ENCODE results near the gene IL23R.
"Not testable (repeated sequence)": the region's sequence is repeated elsewhere in the genome, so short reads cannot be mapped to it uniquely, and the experiment has no call there.

IL23R gene

GRCh38 chr1:67194209-67194863 lies 28.1 kb downstream of the IL23R start:
- no peak for TF ChIP-seq CTCF (IDR thresholded peaks at IDR 0.05; ENCODE audit: borderline replicate concordance, control extremely low read depth, extremely low read depth, insufficient read depth, missing control alignments)
- in situ Hi-C loops (cut with MboI; ENCODE audit: low sequenced_read_pairs, unreplicated experiment): no loop called here
- peak; percentile 34 for DNase-seq (ENCODE audit: low spot score)

- no peak for TF ChIP-seq CTCF (IDR thresholded peaks at IDR 0.05; ENCODE audit: borderline replicate concordance, control extremely low read depth, extremely low read depth, insufficient read depth, missing control alignments)
- no peak for DNase-seq (ENCODE audit: low spot score)
- in situ Hi-C loops (cut with MboI; ENCODE audit: low sequenced_read_pairs, unreplicated experiment): loop anchor here (10.0 kb wide), 1 partner anchor 206 kb away; no protein-coding TSS in a partner anchor
Observed at GRCh38 chr1:67200755-67201154, 34.5 kb downstream of the IL23R start.

GRCh38 chr1:67201891-67202290 lies 35.6 kb downstream of the IL23R start:
- no peak for TF ChIP-seq CTCF (IDR thresholded peaks at IDR 0.05; ENCODE audit: borderline replicate concordance, control extremely low read depth, extremely low read depth, insufficient read depth, missing control alignments)
- DNase-seq (ENCODE audit: low spot score): no peak
- in situ Hi-C loops (cut with MboI; ENCODE audit: low sequenced_read_pairs, unreplicated experiment): loop anchor here (10.0 kb wide), 1 partner anchor 207 kb away; no protein-coding TSS in a partner anchor

- in situ Hi-C loops (cut with MboI; ENCODE audit: low sequenced_read_pairs, unreplicated experiment): loop anchor here (10.0 kb wide), 1 partner anchor 210 kb away; no protein-coding TSS in a partner anchor
- DNase-seq (ENCODE audit: low spot score): no peak
Observed at GRCh38 chr1:67204298-67204980, 38.2 kb downstream of the IL23R start.

GRCh38 chr1:67207398-67207797 lies 41.1 kb downstream of the IL23R start:
- in situ Hi-C loops (cut with MboI; ENCODE audit: low sequenced_read_pairs, unreplicated experiment): loop anchor here (10.0 kb wide), 1 partner anchor 213 kb away; no protein-coding TSS in a partner anchor
- DNase-seq (ENCODE audit: low spot score): not testable (repeated sequence)

More at GRCh38 chr1:67204298-67204980, 38.2 kb downstream of the IL23R start:
- no peak for TF ChIP-seq CTCF (IDR thresholded peaks at IDR 0.05; ENCODE audit: borderline replicate concordance, control extremely low read depth, extremely low read depth, insufficient read depth, missing control alignments)

- no peak for TF ChIP-seq CTCF (IDR thresholded peaks at IDR 0.05; ENCODE audit: borderline replicate concordance, control extremely low read depth, extremely low read depth, insufficient read depth, missing control alignments)
Observed at GRCh38 chr1:67208217-67208616, 42.0 kb downstream of the IL23R start.

GRCh38 chr1:67209521-67209920 lies 43.3 kb downstream of the IL23R start:
- in situ Hi-C loops (cut with MboI; ENCODE audit: low sequenced_read_pairs, unreplicated experiment): loop anchor here (10.0 kb wide), 1 partner anchor 215 kb away; no protein-coding TSS in a partner anchor
- no peak for TF ChIP-seq CTCF (IDR thresholded peaks at IDR 0.05; ENCODE audit: borderline replicate concordance, control extremely low read depth, extremely low read depth, insufficient read depth, missing control alignments)
- DNase-seq (ENCODE audit: low spot score): no peak

More at GRCh38 chr1:67208217-67208616, 42.0 kb downstream of the IL23R start:
- in situ Hi-C loops (cut with MboI; ENCODE audit: low sequenced_read_pairs, unreplicated experiment): loop anchor here (10.0 kb wide), 1 partner anchor 213 kb away; no protein-coding TSS in a partner anchor
- DNase-seq (ENCODE audit: low spot score): no peak

All from GM13976 (cell line).